PC-9 (cell line): Measurements from ENCODE around the gene GCDH.

Experiments
- CTCF ChIP-seq: fragments of 200-600 bp; sonication (generic); conservative IDR thresholded peaks from 2 replicates; pipeline ENCODE4 v1.6.1; 2017; ENCODE audit warnings: mixed run types, antibody characterized with exemption, mild to moderate bottlenecking, moderate library complexity
- EZH2 ChIP-seq: fragments of 200-600 bp; sonication (generic); IDR thresholded peaks from 2 replicates; pipeline ENCODE4 v1.8.0; 2017; ENCODE audit warnings: antibody characterized with exemption, low read depth

- TF ChIP-seq CTCF, result peak; percentile 50; the same call in 1 of the 2 replicates
- no peak for TF ChIP-seq EZH2
Measured at GRCh38 chr19:12938779-12939601, 48.0 kb downstream of the GCDH start.
